GM15510 (cell line): ENCODE measurements around the gene TNFSF11.

ENCODE experiments used
- POLR2A ChIP-seq: IDR thresholded peaks from 3 replicates; pipeline ENCODE4 v1.6.1; 2011; ENCODE audit warnings: borderline replicate concordance; ENCODE audit not compliant: insufficient read length; ENCODE audit errors: extremely low read depth

TNFSF11 gene

GRCh38 chr13:42574011-42574410, at the start of gene TNFSF11:
TSS of gene TNFSF11 (plus strand) at chr13:42574152. CDS start at chr13:42574304, 152 bp downstream.
- peak; percentile 35 for TF ChIP-seq POLR2A

GRCh38 chr13:42524487-42525034, 49.4 kb upstream of the TNFSF11 start:
- no peak for TF ChIP-seq POLR2A

GRCh38 chr13:42525035-42525504, 48.9 kb upstream of the TNFSF11 start:
- TF ChIP-seq POLR2A, result no peak

- TF ChIP-seq POLR2A, result no peak
Observed at GRCh38 chr13:42526276-42526675, 47.7 kb upstream of the TNFSF11 start.

- no peak for TF ChIP-seq POLR2A
Observed at GRCh38 chr13:42526804-42527203, 47.1 kb upstream of the TNFSF11 start.

GRCh38 chr13:42532561-42533335, 41.2 kb upstream of the TNFSF11 start:
- no peak for TF ChIP-seq POLR2A

- TF ChIP-seq POLR2A, result no peak
Observed at GRCh38 chr13:42533336-42533591, 40.7 kb upstream of the TNFSF11 start.

- TF ChIP-seq POLR2A, result no peak
Observed at GRCh38 chr13:42534785-42535184, 39.2 kb upstream of the TNFSF11 start.

GRCh38 chr13:42538996-42539395, 35.0 kb upstream of the TNFSF11 start:
- no peak for TF ChIP-seq POLR2A

- TF ChIP-seq POLR2A, result no peak
Observed at GRCh38 chr13:42539670-42540069, 34.3 kb upstream of the TNFSF11 start.

GRCh38 chr13:42543215-42543797, 30.6 kb upstream of the TNFSF11 start:
- TF ChIP-seq POLR2A, result no peak

- TF ChIP-seq POLR2A, result no peak
Observed at GRCh38 chr13:42544246-42544926, 29.6 kb upstream of the TNFSF11 start.

- no peak for TF ChIP-seq POLR2A
Observed at GRCh38 chr13:42545842-42546241, 28.1 kb upstream of the TNFSF11 start.

- TF ChIP-seq POLR2A, result no peak
Observed at GRCh38 chr13:42547612-42548011, 26.3 kb upstream of the TNFSF11 start.
